ENCODE data around the gene SGPP2.

The SGPP2 gene

GRCh38 chr2:222514901-222515300, 90.6 kb downstream of the SGPP2 start:
- Histone ChIP-seq H4K20me1 (ENCODE audit: control insufficient read depth, insufficient read depth, low read depth, low read length) (no peaks in the 10 kb centered on the region), H3K27me3 (ENCODE audit: control insufficient read depth, low read length) (peaks cover 5% of the 10 kb centered on the region; the same call in 1 of the 2 replicates), H3K9me3 (ENCODE audit: control insufficient read depth, insufficient read depth, low read length) (no peaks in the 10 kb centered on the region), H3K4me1 (ENCODE audit: control insufficient read depth, low read length) (no peaks in the 10 kb centered on the region), H3K4me2 (ENCODE audit: low read length) (no peak overlapping the region), H3K36me3 (ENCODE audit: control insufficient read depth, low read length) (no peaks in the 10 kb centered on the region), H3K9me2 (replicated peaks; ENCODE audit: control insufficient read depth, low read length) (no peaks in the 10 kb centered on the region), H3K79me2 (ENCODE audit: control insufficient read depth, low read length) (no peaks in the 10 kb centered on the region), H3K27ac (ENCODE audit: low read depth, low read length) (no peak overlapping the region), H3F3A (ENCODE audit: control insufficient read depth, insufficient read depth) (no peaks in the 10 kb centered on the region), H3K4me3 (ENCODE audit: low read length) (no peak overlapping the region)
- TF ChIP-seq EZH2phosphoT487 (IDR thresholded peaks at IDR 0.05; ENCODE audit: borderline replicate concordance, low read length) (no peak), CTCF (IDR thresholded peaks at IDR 0.05; ENCODE audit: low read depth, low read length, poor library complexity, severe bottlenecking) (no peak)

GRCh38 chr2:222518570-222519381, 94.4 kb downstream of the SGPP2 start:
- H4K20me1 ChIP-seq (ENCODE audit: control insufficient read depth, insufficient read depth, low read depth, low read length): no peaks in the 10 kb centered on the region
- no peak overlapping the region for H3K27ac ChIP-seq (ENCODE audit: low read depth, low read length)
- H3K4me2 ChIP-seq (ENCODE audit: low read length): no peak overlapping the region
- H3K9me3 ChIP-seq (ENCODE audit: control insufficient read depth, insufficient read depth, low read length): no peaks in the 10 kb centered on the region
- H3K36me3 ChIP-seq (ENCODE audit: control insufficient read depth, low read length): no peaks in the 10 kb centered on the region
- peaks cover 5% of the 10 kb centered on the region; the same call in 1 of the 2 replicates for H3K27me3 ChIP-seq (ENCODE audit: control insufficient read depth, low read length)
- no peaks in the 10 kb centered on the region for H3K79me2 ChIP-seq (ENCODE audit: control insufficient read depth, low read length)
- no peak overlapping the region for H3K4me3 ChIP-seq (ENCODE audit: low read length)
- TF ChIP-seq CTCF (IDR thresholded peaks at IDR 0.05; ENCODE audit: low read depth, low read length, poor library complexity, severe bottlenecking): no peak
- TF ChIP-seq EZH2phosphoT487 (IDR thresholded peaks at IDR 0.05; ENCODE audit: borderline replicate concordance, low read length): no peak
- H3F3A ChIP-seq (ENCODE audit: control insufficient read depth, insufficient read depth): no peaks in the 10 kb centered on the region
- H3K9me2 ChIP-seq (replicated peaks; ENCODE audit: control insufficient read depth, low read length): no peaks in the 10 kb centered on the region
- no peaks in the 10 kb centered on the region for H3K4me1 ChIP-seq (ENCODE audit: control insufficient read depth, low read length)

- Histone ChIP-seq H4K20me1 (ENCODE audit: control insufficient read depth, insufficient read depth, low read depth, low read length) (no peaks in the 10 kb centered on the region), H3K4me2 (ENCODE audit: low read length) (no peak overlapping the region), H3K79me2 (ENCODE audit: control insufficient read depth, low read length) (no peaks in the 10 kb centered on the region), H3K27ac (ENCODE audit: low read depth, low read length) (no peak overlapping the region), H3K36me3 (ENCODE audit: control insufficient read depth, low read length) (no peaks in the 10 kb centered on the region), H3F3A (ENCODE audit: control insufficient read depth, insufficient read depth) (no peaks in the 10 kb centered on the region), H3K9me2 (replicated peaks; ENCODE audit: control insufficient read depth, low read length) (no peaks in the 10 kb centered on the region), H3K27me3 (ENCODE audit: control insufficient read depth, low read length) (peaks cover 5% of the 10 kb centered on the region; the same call in 1 of the 2 replicates), H3K4me3 (ENCODE audit: low read length) (no peak overlapping the region), H3K4me1 (ENCODE audit: control insufficient read depth, low read length) (no peaks in the 10 kb centered on the region), H3K9me3 (ENCODE audit: control insufficient read depth, insufficient read depth, low read length) (no peaks in the 10 kb centered on the region)
- no peak for TF ChIP-seq EZH2phosphoT487 (IDR thresholded peaks at IDR 0.05; ENCODE audit: borderline replicate concordance, low read length)
- no peak for TF ChIP-seq CTCF (IDR thresholded peaks at IDR 0.05; ENCODE audit: low read depth, low read length, poor library complexity, severe bottlenecking)
These were observed 96.8 kb downstream of the SGPP2 start for GRCh38 chr2:222521099-222521498.

All from DOHH2 (cell line).